HG02571 (cell line): ENCODE measurements around the gene PNPLA6.
"Not testable (repeated sequence)": the region's sequence is repeated elsewhere in the genome, so short reads cannot be mapped to it uniquely, and the experiment has no call there.

Source experiments
- ATAC-seq: cut with Tn5 transposase; IDR thresholded peaks from one replicate; pipeline ENCODE4 v1.9.1; 2021; ENCODE audit warnings: mild to moderate bottlenecking, moderate library complexity; ENCODE audit not compliant: unreplicated experiment

The PNPLA6 gene

GRCh38 chr19:7529610-7530490 lies 5.7 kb upstream of the PNPLA6 start:
- no peak for ATAC-seq

- no peak for ATAC-seq
Measured at GRCh38 chr19:7533281-7533885, 2.1 kb upstream of the PNPLA6 start.

- ATAC-seq: no peak
Measured at GRCh38 chr19:7533925-7534480, 1.5 kb upstream of the PNPLA6 start.

- ATAC-seq: peak; percentile 5
Measured at GRCh38 chr19:7534531-7535046, 928 bp upstream of the PNPLA6 start.

- peak; percentile 4 for ATAC-seq
Measured at GRCh38 chr19:7535998-7536695, 630 bp downstream of the PNPLA6 start.

- not testable (repeated sequence) for ATAC-seq
Measured at GRCh38 chr19:7538990-7539389, 3.5 kb downstream of the PNPLA6 start.

- no peak for ATAC-seq
Measured at GRCh38 chr19:7539827-7540425, 4.4 kb downstream of the PNPLA6 start.

GRCh38 chr19:7540761-7541474 lies 5.4 kb downstream of the PNPLA6 start:
- no peak for ATAC-seq

- ATAC-seq: no peak
Measured at GRCh38 chr19:7541475-7541824, 5.9 kb downstream of the PNPLA6 start.

GRCh38 chr19:7541828-7542443 lies 6.4 kb downstream of the PNPLA6 start:
- ATAC-seq: no peak

- ATAC-seq: no peak
Measured at GRCh38 chr19:7542556-7543348, 7.2 kb downstream of the PNPLA6 start.

- no peak for ATAC-seq
Measured at GRCh38 chr19:7544626-7545025, 9.1 kb downstream of the PNPLA6 start.

GRCh38 chr19:7545300-7545699 lies 9.8 kb downstream of the PNPLA6 start:
- ATAC-seq: no peak

- ATAC-seq: no peak
Measured at GRCh38 chr19:7545904-7546303, 10.4 kb downstream of the PNPLA6 start.

GRCh38 chr19:7547159-7547558 lies 11.6 kb downstream of the PNPLA6 start:
- no peak for ATAC-seq

GRCh38 chr19:7549429-7550148 lies 14.1 kb downstream of the PNPLA6 start:
- no peak for ATAC-seq

- ATAC-seq: no peak
Measured at GRCh38 chr19:7550169-7550770, 14.8 kb downstream of the PNPLA6 start.
